Posterior cingulate gyrus (tissue), 11 donors: ENCODE measurements around the gene NUDT15.
"Not testable (repeated sequence)": the region's sequence is repeated elsewhere in the genome, so short reads cannot be mapped to it uniquely, and the experiment has no call there.

ENCODE experiments used
- DNase-seq, 10 donors: peaks; one replicate each; pipeline versions ENCODE4 v3.0.0 to v3.0.0-alpha.2; 2020 to 2021; ENCODE audit warnings: mixed read lengths in 3 of 10
- intact Hi-C: fragments of 100-400 bp; cut with DNase I; formaldehyde crosslinking; loops from one replicate; pipeline ENCODE4 v1.15.1; 2023

Gene NUDT15

DNA sequence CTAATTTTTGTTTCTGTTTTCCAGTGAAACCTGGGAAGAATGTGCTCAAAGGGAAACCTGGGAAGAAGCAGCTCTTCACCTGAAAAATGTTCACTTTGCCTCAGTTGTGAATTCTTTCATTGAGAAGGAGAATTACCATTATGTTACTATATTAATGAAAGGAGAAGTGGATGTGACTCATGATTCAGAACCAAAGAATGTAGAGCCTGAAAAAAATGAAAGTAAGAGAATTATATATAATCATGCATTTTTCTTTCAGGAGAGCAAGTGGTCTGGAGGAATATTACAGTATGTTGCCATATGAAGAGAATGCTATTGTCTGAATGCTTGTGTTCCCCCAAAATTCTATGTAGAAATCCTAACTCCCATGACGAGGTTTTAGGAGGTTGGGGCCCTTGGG lies 3.4 kb downstream of the NUDT15 start:
- intact Hi-C loops, result no loop called here
- DNase-seq, result no peak

DNA sequence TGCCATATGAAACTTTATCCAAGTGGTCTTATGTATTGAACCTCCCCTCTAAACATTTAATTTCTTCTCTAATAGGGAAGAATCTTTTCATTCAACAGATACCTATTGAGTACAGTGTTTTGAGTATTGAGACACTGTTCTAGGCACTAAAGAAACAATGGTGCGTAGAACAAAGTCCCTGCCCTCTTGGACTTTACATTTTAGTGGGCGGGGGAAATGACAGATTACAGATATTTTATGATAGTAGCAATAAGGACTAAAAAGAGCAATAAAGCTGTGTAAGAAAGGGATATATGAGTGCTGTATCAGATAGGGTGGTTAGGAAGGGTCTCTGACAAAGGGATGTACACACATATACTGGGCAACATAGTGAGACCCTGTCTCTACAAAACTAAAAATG lies 5.4 kb downstream of the NUDT15 start:
- intact Hi-C loops, result no loop called here
- DNase-seq, result no peak

DNA sequence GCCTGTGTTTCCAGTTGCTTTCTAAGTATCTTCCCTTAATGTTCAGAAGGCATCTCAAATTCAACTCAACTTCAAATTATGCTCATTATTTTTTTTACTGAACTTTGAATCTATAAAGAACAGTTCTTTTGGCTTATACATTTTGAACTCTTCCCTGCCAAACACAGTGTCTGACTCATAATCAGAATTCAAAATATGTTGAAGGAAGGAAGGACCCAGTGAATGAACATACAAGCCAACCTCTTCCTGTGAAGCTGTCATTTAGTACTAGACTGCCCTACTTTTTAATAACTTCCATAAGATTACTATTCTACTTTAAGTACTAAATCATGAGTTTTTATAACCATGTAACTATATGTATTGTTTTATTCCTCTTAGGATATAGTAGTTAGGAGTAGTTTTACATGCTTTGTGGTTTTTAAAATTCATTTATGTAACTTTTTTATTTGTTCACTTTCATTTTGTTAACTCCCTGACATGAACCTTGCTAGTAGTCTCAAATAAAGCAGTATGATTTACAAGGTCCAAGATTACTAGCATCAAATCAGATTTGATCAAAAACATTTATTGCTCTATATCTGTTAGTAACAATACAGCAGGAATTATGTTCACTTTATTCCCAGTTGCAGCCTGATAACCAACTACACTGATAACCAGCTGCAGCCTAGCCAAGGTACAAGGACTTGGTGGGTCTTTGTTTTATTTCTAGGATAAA lies 6.4 kb downstream of the NUDT15 start:
- no peak for DNase-seq
- intact Hi-C loops, result no loop called here

DNA sequence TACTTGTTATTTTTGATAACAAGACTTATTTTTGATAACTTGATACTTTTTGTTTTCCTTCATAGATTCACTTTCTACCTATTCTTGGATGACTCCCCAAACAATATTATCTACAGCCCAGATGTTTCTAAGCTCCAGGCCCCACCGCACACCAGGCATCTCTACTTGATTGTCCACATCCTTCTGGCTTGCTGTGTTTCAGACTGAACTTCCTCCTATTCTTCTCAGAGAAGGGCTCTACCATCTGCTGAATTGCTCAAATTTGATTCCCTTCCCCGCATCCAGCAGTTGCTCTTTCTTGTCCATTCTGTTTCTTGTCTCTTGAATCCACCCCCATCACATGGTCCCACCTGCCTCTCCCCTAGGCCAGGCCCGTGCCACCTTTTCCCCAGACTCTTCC lies 13.0 kb downstream of the NUDT15 start:
- intact Hi-C loops, result no loop called here
- no peak for DNase-seq

DNA sequence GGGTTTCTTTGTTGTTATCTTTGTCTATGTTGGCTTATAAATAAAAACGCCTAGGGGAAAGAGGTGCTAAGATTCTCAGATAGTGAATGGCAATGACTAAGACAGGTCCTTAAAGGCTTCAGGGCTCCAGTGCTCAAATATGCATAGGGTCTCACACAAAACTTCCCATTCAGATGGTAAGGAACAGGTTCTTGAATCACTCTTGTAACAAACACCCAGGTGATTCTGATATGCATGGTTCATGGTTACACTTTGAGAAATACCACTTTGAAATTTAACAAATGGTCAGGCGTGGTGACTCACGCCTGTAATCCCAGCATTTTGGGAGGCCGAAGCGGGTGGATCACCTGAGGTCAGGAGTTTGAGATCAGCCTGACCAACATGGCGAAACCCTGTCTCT lies 17.1 kb downstream of the NUDT15 start:
- intact Hi-C loops, result no loop called here
- DNase-seq, result no peak

DNA sequence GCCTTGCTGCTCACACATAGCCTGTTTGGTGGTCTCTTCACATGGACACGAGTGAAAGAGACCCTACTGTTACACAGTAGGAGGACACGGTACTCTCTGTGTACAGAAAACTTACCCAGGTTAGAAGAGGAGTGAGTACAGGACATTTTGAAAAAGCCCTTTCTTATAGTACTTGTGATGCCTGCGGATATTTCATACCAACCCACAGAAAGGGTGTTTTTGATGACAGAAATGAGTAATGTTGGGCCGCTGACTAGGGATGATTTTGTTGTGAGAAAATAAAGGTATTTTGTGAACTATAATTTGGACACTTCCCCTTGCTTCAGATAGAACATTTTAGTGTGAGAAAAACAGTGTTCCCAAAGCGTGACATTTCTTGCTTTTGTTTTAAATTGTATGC lies 18.2 kb downstream of the NUDT15 start:
- DNase-seq, result no peak
- intact Hi-C loops, result no loop called here

DNA sequence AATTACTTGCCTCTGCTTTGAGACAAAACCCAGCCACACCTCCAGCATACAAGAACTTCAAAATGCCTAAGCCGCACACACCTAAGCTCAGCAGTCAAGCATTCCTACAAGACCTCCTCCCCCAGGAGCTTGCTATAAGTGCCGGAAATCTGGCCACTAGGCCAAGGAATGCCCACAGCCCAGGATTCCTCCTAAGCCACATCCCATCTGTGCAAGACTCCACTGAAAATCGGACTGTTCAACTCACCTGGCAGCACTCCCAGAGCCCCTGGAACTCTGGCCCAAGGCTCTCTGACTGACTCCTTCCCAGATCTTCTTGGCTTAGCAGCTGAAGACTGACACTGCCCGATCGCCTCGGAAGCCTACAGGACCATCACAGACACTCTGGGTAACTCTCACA lies 21.0 kb downstream of the NUDT15 start:
- DNase-seq, intact Hi-C loops: not testable (repeated sequence)

DNA sequence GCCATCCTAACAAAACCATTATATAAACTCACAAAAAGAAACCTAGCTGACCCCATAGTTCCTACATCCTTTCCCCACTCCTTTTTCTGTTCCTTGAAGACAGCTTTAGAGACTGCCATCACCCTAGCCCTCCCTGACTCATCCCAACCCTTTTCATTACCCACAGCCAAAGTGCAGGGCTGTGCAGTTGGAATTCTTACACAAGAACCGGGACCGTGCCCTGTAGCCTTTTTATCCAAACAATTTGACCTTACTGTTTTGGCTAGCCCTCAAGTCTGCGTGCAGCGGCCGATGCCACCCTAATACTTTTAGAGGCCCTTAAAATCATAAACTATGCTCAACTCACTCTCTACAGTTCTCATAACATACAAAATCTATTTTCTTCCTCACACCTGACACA lies 22.4 kb downstream of the NUDT15 start:
- DNase-seq, intact Hi-C loops: not testable (repeated sequence)

DNA sequence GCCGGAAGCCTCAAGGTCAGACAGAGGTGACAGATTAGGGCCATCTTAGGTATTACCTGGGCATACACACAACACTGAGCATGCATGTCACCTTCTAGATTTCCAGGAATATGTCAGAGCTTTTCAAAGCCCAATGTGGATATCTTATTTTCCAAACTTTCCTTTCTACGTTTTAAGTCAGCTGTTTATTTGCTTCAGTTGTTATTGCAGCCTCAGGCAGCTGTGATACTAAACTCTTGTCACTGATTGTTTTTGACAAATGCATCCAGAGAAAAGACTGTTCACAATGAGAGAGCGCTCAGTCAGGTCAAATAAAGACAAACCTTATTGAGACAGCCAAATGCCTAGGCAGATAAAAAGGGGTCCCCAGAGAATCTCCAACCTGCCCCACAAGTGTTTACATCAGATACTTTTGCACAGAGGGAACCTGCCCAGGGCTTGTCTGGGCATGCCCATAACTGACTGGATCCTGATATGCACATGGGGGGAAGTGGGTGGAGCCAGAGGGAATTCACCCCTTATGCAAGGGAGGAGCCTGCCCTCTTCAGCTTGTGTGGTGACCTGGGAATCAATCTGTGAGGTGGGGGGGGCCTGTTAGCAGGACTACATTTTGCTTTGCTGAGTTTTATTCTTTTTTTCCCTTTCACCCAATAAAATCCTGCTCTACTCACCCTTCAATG lies 28.9 kb downstream of the NUDT15 start:
- intact Hi-C loops, result no loop called here
- no peak for DNase-seq

DNA sequence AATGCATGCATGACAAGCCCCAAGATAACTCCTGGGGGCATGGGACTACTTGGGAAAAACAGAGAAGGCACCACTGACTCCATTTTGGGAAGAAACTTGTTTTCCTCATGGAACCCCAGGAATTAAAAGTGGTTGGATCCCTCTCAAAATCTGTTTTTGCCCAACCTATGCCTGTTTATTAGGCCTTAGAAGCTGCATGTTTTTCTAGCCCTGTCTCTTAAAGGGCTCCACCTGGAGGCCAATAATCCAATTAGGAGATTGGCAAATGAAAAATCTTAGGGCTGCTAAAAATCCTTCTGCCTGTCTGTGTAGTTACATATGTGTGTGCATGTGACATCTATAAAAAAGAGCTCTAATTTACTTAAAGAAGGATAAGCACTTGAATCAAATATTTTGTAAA lies 30.5 kb downstream of the NUDT15 start:
- no peak for DNase-seq
- intact Hi-C loops, result no loop called here

DNA sequence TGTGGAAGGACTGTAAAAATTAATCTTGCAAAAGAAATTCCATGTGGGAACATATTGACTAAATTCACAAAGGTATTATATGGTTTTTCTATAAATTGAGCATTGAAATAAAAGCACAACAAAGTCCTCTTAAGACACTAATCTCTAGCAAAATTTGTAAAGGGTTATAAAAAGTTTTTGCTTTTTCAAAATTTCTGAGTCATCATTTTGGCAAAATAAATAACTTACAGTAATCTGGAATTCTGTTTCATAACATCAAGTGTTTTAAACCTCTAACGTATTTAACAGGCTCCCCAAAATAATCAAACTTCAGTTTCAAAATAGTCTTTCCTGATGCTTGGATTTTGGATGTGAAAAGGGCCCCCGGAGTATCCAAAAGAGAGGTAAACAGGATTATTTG lies 31.4 kb downstream of the NUDT15 start:
- intact Hi-C loops, result no loop called here

DNA sequence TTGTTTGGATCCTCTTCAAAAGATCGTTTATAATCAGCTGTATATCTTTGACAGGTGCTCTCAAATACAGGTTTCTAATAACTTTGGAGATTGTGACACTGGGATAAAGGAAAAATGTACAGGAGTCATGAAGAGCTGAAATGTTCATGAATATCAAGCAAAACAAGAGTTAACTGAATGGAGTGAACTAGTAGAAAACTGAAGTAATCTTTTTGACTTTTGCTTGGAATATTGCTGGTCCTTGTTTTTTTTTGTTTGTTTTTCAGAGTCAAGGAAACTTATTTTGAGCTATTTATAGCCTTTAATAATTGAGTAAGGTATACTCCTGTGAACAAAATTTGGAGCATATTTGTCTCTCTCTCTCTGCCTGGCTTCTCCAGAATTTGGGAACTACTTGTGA lies 32.0 kb downstream of the NUDT15 start:
- intact Hi-C loops, result no loop called here
- no peak for DNase-seq

More for the DNA sequence above, 31.4 kb downstream of the NUDT15 start:
- DNase-seq, result no peak

DNA sequence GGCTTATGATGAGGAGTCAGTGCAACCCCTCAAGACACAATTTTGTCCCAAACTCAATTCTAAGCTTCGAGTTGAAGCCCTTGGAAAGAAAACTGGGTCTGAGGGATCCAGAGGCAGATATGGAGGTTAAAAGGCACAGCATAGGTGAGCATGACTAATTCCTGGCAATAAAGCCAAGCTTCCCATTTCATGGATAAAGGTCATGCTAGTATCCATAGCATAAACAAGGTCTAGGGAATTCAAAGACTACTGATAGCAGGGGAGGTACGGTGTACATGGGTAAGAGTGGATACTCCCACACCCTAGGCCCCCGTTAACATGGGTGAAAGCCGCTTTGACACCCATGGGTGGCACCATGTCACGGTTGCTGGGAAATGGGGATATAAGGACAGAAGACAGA lies 33.4 kb downstream of the NUDT15 start:
- DNase-seq, result no peak
- intact Hi-C loops, result no loop called here

DNA sequence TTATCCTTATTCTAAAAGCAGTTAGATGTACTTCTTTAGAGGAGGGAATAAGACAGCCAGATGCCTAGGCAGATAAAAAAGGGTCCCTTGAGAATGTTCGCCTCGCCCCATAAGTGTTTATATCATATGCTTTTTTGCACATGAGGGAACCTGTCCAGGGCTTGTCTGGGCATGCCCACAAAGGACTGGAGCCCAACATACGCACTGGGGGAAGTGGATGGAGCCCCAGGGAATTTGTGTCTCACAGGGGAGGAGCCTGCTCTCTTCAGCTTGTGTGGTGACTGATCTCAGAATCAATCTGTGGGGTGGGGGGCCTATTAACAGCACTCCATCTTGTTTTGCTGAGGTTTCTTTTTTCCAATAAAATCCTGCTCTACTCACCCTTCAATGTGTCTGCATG lies 34.8 kb downstream of the NUDT15 start:
- intact Hi-C loops, result no loop called here
- no peak for DNase-seq

DNA sequence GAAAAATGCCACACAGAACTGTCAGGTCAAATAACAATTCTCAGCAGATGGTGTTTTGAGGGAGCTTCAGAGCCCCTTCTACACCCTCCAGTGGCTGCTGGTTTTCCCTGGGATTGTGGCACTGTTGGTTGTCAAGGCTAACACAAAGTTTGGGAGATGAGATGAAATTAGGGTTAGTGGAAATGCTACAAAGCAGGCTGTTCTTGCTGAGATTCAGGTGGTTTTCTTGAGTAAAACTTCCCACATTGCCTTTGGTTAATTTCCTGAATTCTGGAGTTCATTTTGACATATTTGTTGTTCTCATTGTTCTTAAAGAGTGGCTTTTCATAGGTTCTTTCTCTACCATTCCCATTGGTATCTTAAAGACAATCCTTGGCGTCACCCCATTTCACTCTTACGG lies 35.3 kb downstream of the NUDT15 start:
- DNase-seq, result no peak
- intact Hi-C loops, result no loop called here

DNA sequence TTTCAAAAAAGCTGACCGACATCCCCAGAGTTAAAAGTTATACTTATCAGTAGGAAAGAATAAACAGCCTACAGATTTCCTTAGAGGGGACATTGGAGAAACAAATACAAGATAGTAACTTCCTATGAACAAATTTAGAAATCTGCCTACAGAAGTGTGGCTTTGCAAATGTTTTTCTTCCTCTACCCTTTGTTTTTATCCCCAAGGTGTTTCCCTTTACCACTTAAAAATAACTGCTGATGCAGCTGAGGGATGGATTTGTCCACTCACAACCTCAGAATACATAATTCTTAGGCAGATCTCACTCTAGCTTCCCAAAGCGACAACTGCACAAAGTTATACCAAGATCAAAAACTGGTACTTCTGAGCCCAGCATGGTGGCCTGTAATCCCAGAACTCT lies 36.5 kb downstream of the NUDT15 start:
- no peak for DNase-seq
- intact Hi-C loops, result no loop called here

DNA sequence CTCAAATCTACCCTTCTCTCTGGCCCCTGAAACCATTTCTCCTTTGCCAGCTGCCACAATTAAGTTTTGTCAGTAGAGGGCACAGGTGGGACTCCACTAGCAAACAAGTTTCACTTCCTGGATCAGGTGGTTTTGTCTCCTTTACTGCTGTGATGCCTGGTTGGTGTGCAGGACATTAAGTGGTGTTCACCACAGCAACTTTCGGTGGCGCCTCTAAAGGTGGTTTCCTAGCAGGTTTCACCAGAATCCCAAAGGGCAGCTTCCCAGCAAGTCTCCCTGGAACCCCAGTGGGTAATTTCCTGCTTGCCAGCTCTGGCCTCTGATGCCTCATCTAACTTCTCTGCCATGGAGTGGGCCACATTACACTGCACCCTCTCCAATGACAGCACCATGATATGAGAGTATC lies 40.7 kb downstream of the NUDT15 start:
- intact Hi-C loops, result no loop called here
- DNase-seq, result no peak

DNA sequence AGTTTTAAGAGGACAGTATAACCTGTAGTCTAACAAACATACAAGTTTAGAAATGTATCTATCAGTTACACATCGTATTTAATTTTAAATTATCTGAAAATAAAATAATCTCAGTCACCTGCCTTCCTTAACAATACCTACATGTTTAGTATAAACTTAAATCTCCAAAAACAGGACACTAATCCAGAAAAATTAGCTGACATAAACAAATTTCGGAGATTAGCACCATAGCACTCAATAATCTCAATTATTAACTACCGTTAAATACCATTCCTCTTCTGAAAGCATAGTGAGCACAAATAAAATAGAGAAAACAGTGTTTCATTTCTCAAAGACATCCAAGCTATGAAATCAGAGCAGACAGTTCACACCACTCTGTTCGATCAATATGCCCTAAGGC lies 44.2 kb downstream of the NUDT15 start:
- intact Hi-C loops, result no loop called here
- no peak for DNase-seq

DNA sequence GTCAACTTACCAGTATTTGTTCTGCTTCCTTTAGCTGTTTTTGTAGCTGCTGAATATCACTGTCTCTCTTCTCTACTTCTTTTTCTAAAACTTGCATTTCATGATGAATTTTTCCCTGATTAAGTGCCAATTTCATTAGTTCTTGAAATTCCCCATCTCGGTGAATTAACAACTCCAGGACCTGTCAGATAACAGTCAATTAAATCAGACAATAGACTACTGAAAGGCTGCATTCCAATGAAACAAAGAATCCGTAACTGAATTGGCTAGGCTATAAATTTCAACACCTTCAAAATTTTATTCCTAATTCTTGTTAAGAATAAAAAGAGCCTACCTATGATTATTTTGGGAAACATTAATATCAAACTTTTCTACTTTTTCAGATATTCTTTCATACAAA lies 48.7 kb downstream of the NUDT15 start:
- intact Hi-C loops, result no loop called here
- no peak for DNase-seq

DNA sequence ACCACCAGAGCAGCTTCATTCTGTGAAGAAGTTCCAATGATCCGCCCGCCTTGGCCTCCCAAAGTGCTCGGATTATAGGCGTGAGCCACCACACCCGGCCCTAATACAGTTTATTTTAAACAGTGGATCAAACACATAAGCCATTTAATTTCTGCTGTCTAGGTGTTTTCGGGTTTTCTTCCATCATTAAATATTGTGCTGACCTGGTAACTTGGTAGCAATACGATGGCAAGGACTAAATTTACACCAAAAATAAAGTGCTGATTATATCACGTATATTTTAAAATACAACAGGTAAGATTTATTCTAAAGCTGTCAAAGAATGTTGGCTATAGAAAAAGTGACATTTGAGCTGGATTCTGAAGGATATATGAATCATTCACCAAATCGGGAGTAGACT lies 56.1 kb downstream of the NUDT15 start:
- no peak for DNase-seq

DNA sequence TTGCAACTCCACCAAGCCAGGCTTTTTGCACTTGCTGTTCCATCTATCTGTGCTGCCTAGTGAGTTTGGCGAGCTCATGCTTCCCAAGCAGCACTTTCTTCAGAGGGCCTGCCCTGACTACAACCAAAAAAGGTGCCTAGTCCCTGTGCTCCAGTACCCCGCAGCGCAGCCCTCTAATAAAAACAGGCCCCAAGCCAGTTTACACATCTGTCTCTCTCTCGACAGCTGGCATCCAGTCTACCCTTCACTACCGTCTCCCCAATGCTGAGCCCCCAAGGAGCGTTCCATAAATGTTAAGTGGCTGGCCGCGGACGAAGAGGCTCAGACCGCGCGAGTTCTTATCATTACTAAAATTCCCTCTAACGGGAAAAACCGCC lies 56.9 kb downstream of the NUDT15 start:
- intact Hi-C loops, result loop anchor here (2.0 to 10.0 kb wide), 2 partner anchors 56 to 140 kb away; partner anchors contain the start of gene ITM2B
- no peak for DNase-seq

More for the DNA sequence above, 56.1 kb downstream of the NUDT15 start:
- intact Hi-C loops, result loop anchor here (10.0 kb wide), 1 partner anchor 141 kb away; the partner anchor contains the start of gene ITM2B

DNA sequence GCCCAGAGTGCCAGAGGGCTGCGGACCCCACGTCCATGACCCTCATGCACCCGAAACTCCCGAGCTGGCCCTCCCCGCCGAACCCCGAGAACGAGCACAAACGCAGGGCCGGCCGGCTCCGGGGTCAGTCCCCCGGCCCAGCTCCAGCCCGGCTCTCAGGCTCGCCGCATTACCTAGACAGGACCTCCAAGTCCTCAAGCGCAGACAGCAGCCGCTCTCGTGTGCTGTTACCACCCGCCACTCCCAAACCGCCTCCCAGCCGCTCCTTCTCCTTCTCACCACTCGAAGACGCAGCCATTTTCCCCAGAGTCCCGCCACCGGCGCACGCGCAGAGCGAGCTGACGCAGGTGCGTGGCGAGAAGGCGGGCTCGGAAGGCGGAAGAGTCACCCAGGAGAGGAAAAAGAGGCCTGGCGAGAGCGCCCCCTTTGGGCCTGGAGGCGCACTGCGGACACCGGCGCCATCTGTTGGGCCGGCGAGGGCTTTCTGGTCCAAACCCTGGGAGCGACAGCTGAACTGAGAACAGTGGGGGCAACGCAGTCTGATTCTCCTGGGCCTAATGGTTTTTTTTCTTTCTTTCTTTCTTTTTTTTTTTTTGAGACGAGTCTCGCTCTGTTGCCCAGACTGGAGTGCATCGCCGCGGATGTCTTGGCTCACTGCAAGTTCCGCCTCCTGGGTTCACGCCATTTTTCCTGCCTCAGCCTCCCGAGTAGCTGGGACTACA lies 57.4 kb downstream of the NUDT15 start, which contains the start of gene MED4:
MED4 (minus strand) TSS at position 324 of the 722 bp plus-strand sequence; CDS start at position 298, 26 bp downstream.
- DNase-seq, result peak; percentile 91 to 99 (median 96)
- intact Hi-C loops, result loop anchor here (2.0 to 10.0 kb wide), 2 partner anchors 56 to 140 kb away; partner anchors contain the start of gene ITM2B
